Gastroesophageal sphincter (tissue), 3 donors: ENCODE data around the gene LARGE1.

ENCODE experiments used
- POLR2A ChIP-seq, 2 donors: fragments of 450-650 bp; IDR thresholded peaks; one replicate each; pipeline ENCODE4 v1.6.1; 2017; ENCODE audit warnings: antibody characterized with exemption in 2 of 2, mild to moderate bottlenecking in 2 of 2, moderate library complexity in 1 of 2
- TF ChIP-seq, protein P1 (sequence below), 4 experiments: fragments of 200-600 bp in 2 of 4; fragments of 450-650 bp in 2 of 4; sonication (generic) in 1 of 4; IDR thresholded peaks; one replicate each; pipeline ENCODE4 v1.5.1; 2017 to 2019; ENCODE audit warnings: antibody characterized with exemption in 4 of 4, mild to moderate bottlenecking in 2 of 4, moderate library complexity in 2 of 4

GRCh38 chr22:33656808-33657628 is 263.3 kb downstream of the LARGE1 start:
- TF ChIP-seq, protein P1, sequence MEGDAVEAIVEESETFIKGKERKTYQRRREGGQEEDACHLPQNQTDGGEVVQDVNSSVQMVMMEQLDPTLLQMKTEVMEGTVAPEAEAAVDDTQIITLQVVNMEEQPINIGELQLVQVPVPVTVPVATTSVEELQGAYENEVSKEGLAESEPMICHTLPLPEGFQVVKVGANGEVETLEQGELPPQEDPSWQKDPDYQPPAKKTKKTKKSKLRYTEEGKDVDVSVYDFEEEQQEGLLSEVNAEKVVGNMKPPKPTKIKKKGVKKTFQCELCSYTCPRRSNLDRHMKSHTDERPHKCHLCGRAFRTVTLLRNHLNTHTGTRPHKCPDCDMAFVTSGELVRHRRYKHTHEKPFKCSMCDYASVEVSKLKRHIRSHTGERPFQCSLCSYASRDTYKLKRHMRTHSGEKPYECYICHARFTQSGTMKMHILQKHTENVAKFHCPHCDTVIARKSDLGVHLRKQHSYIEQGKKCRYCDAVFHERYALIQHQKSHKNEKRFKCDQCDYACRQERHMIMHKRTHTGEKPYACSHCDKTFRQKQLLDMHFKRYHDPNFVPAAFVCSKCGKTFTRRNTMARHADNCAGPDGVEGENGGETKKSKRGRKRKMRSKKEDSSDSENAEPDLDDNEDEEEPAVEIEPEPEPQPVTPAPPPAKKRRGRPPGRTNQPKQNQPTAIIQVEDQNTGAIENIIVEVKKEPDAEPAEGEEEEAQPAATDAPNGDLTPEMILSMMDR (IDR thresholded peaks at IDR 0.05), result no peak
- no peak for TF ChIP-seq POLR2A (IDR thresholded peaks at IDR 0.05)
